ENCODE measurements around the gene ALKBH7. TPM values are rescaled to one million over a fixed set of nuclear protein-coding genes. Genes with fewer than 3 reads are reported as not detected.

ALKBH7 gene
- total RNA-seq, 1 experiment from 2014 or later: 70.0 TPM

DNA sequence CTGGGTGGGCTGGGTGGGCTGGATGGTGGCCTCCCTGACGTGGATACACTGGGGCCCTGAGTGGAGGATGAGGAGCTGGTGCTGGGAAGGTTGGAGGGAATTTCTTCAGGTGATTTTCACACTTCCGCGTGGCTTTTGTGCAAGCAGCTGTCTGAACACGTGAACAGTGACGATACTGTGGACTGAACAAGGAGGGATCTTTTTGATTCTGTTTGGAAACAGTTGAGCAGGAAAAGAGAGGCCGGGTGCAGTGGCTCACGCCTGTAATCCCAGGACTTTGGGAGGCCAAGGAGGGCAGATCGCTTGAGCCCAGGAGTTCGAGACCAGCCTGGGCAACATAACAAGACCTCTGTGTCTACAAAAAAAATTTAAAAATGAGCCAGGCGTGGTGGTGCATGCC, 29.5 kb downstream of the ALKBH7 start:
- Histone ChIP-seq H3K36me3 (ENCODE audit: control insufficient read depth, insufficient read depth, low read length) (no peaks in the 10 kb centered on the region), H3K9me3 (no peaks in the 10 kb centered on the region), H3K4me3 (ENCODE audit: low read depth, low read length) (peak overlapping the region; percentile 27), H3K4me1 (peaks cover 27% of the 10 kb centered on the region), H3K27me3 (replicated peaks; ENCODE audit: control insufficient read depth, insufficient read depth, low read length) (no peaks in the 10 kb centered on the region)
- no peak for DNase-seq
- peak overlapping the region; percentile 70 for H3K4me3 Mint-ChIP-seq (ENCODE audit: unreplicated experiment)
- no TSS peak for BruUV-seq (replicated peaks)
- H3K4me1 Mint-ChIP-seq (ENCODE audit: low read depth, unreplicated experiment): peaks cover 6% of the 10 kb centered on the region
- TF ChIP-seq, protein P1, sequence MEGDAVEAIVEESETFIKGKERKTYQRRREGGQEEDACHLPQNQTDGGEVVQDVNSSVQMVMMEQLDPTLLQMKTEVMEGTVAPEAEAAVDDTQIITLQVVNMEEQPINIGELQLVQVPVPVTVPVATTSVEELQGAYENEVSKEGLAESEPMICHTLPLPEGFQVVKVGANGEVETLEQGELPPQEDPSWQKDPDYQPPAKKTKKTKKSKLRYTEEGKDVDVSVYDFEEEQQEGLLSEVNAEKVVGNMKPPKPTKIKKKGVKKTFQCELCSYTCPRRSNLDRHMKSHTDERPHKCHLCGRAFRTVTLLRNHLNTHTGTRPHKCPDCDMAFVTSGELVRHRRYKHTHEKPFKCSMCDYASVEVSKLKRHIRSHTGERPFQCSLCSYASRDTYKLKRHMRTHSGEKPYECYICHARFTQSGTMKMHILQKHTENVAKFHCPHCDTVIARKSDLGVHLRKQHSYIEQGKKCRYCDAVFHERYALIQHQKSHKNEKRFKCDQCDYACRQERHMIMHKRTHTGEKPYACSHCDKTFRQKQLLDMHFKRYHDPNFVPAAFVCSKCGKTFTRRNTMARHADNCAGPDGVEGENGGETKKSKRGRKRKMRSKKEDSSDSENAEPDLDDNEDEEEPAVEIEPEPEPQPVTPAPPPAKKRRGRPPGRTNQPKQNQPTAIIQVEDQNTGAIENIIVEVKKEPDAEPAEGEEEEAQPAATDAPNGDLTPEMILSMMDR (IDR thresholded peaks at IDR 0.05; ENCODE audit: insufficient read depth in 1 of 2, low read depth in 1 of 2, low read length in 1 of 2, severe bottlenecking in 1 of 2, unreplicated experiment in 1 of 2): no peak
- POLR2A ChIA-PET: interaction anchor here (0.6 to 2.6 kb wide), 5 partner anchors 9 to 314 kb away, joined by 6 to 25 read pairs (median 20); partner anchors contain the start of genes ALKBH7, GTF2F1 and KHSRP
- H3K27ac Mint-ChIP-seq (ENCODE audit: unreplicated experiment): peak overlapping the region; percentile 98
- CTCF ChIA-PET: interaction anchor here (0.8 to 1.2 kb wide), 2 partner anchors 8 to 30 kb away, joined by 3 read pairs; partner anchors contain the start of gene ALKBH7
- H3K27me3 Mint-ChIP-seq (ENCODE audit: insufficient read depth, unreplicated experiment): no peaks in the 10 kb centered on the region
- no peaks in the 10 kb centered on the region for H3K9me3 Mint-ChIP-seq (ENCODE audit: unreplicated experiment)
- H3K36me3 Mint-ChIP-seq (ENCODE audit: insufficient read depth, unreplicated experiment): no peaks in the 10 kb centered on the region
- intact Hi-C loops (cut with micrococcal nuclease; ENCODE audit: unreplicated experiment): no loop called here

DNA sequence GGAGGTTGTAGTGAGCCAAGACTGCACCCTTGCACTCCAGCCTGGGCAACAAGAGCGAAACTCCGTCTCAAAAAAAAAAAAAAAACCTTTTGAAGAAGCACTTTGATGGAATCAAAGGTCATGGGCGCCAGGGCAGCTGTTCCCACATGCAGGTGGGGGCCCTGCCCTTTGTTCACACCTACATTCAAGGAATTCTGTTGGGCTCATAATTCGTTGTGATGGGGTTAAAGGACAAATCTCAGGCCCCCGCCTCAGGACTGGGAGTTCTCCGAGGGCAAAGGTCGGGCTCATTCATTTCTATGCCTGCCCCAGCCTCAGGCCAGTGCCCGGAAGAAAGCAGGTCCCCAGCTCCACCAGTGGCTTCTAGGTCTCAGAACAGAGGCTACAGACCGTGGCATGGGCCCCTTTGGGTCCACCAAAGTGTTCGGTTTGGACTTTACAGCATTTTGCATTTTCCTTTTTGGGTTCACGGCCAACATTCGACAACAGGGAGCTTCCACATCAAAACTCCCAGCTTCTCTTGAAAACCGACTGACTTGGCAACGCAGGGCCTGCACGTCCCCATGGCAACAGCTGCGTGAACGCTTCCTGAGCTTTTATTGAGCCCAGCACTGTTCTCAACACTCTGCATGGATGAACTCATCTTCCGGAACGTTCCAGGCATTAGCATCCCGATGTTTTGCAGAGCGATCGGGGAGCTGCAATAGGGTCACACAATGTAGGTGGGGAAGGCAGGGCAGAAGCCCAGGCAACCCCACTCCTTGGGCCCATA, 30.4 kb downstream of the ALKBH7 start:
- Histone ChIP-seq H3K4me3 (ENCODE audit: low read depth, low read length) (peak overlapping the region; percentile 30), H3K4me1 (peaks cover 27% of the 10 kb centered on the region), H3K36me3 (ENCODE audit: control insufficient read depth, insufficient read depth, low read length) (no peaks in the 10 kb centered on the region), H3K9me3 (no peaks in the 10 kb centered on the region), H3K27me3 (replicated peaks; ENCODE audit: control insufficient read depth, insufficient read depth, low read length) (no peaks in the 10 kb centered on the region)
- H3K9me3 Mint-ChIP-seq (ENCODE audit: unreplicated experiment): no peaks in the 10 kb centered on the region
- TF ChIP-seq, protein P1 (IDR thresholded peaks at IDR 0.05; ENCODE audit: insufficient read depth in 1 of 2, low read depth in 1 of 2, low read length in 1 of 2, severe bottlenecking in 1 of 2, unreplicated experiment in 1 of 2): no peak
- ChIA-PET CTCF (interaction anchor here (0.6 to 1.2 kb wide), 5 partner anchors 9 to 31 kb away, joined by 3 read pairs; partner anchors contain the start of gene ALKBH7), POLR2A (interaction anchor here (0.5 to 2.6 kb wide), 9 partner anchors 10 to 315 kb away, joined by 3 to 25 read pairs (median 6); partner anchors contain the start of genes ALKBH7, GTF2F1, KHSRP and PSPN)
- H3K36me3 Mint-ChIP-seq (ENCODE audit: insufficient read depth, unreplicated experiment): no peaks in the 10 kb centered on the region
- peak overlapping the region; percentile 70 for H3K4me3 Mint-ChIP-seq (ENCODE audit: unreplicated experiment)
- intact Hi-C loops (cut with micrococcal nuclease; ENCODE audit: unreplicated experiment): loop anchor here (1.0 kb wide), 2 partner anchors 10 to 30 kb away; partner anchors contain the start of gene GTF2F1
- H3K27ac Mint-ChIP-seq (ENCODE audit: unreplicated experiment): peak overlapping the region; percentile 98
- TSS peak; percentile 93 for BruUV-seq (replicated peaks)
- H3K27me3 Mint-ChIP-seq (ENCODE audit: insufficient read depth, unreplicated experiment): no peaks in the 10 kb centered on the region
- H3K4me1 Mint-ChIP-seq (ENCODE audit: low read depth, unreplicated experiment): peaks cover 6% of the 10 kb centered on the region
- DNase-seq: peak; percentile 93 to 96

DNA sequence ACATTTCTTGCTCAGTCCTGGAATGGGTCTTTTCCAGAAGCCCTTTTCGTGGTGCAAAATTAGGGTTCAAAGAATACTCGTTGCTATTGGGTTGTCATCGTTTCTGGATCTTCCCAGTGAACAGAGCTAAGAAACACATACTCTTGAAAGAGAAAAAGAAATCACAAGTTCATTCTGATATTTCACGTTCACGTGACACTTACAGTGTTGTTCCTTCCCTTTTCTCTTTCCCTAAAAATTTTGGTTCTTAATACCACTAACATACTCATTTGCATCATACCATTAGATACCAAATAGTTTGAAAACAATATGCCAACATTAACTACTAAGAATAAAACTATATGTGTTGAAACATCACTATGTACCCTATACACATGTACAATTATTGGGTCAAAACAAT, 33.8 kb downstream of the ALKBH7 start:
- no TSS peak for BruUV-seq (replicated peaks)
- H3K36me3 ChIP-seq (ENCODE audit: control insufficient read depth, insufficient read depth, low read length): no peaks in the 10 kb centered on the region
- no peaks in the 10 kb centered on the region for H3K27me3 ChIP-seq (replicated peaks; ENCODE audit: control insufficient read depth, insufficient read depth, low read length)
- intact Hi-C loops (cut with micrococcal nuclease; ENCODE audit: unreplicated experiment): no loop called here
- ChIA-PET POLR2A (no interaction called here), CTCF (no interaction called here)
- Mint-ChIP-seq H3K27me3 (ENCODE audit: insufficient read depth, unreplicated experiment) (no peaks in the 10 kb centered on the region), H3K4me3 (ENCODE audit: unreplicated experiment) (no peak overlapping the region), H3K27ac (ENCODE audit: unreplicated experiment) (no peak overlapping the region), H3K4me1 (ENCODE audit: low read depth, unreplicated experiment) (no peaks in the 10 kb centered on the region), H3K9me3 (ENCODE audit: unreplicated experiment) (no peaks in the 10 kb centered on the region), H3K36me3 (ENCODE audit: insufficient read depth, unreplicated experiment) (no peaks in the 10 kb centered on the region)
- no peaks in the 10 kb centered on the region for H3K9me3 ChIP-seq
- H3K4me3 ChIP-seq (ENCODE audit: low read depth, low read length): no peak overlapping the region
- TF ChIP-seq, protein P1 (IDR thresholded peaks at IDR 0.05; ENCODE audit: insufficient read depth in 1 of 2, low read depth in 1 of 2, low read length in 1 of 2, severe bottlenecking in 1 of 2, unreplicated experiment in 1 of 2): no peak
- H3K4me1 ChIP-seq: peaks cover 23% of the 10 kb centered on the region
- DNase-seq: no peak

Measured in Caco-2 (cell line).